ENCODE data around the gene PIK3AP1.

The PIK3AP1 gene

GRCh38 chr10:96596422-96597407 lies 123.6 kb downstream of the PIK3AP1 start:
- Mint-ChIP-seq H3K27me3 (ENCODE audit: low read depth, poor library complexity) (no peaks in the 10 kb centered on the region), H3K4me1 (no peaks in the 10 kb centered on the region), H3K9me3 (no peaks in the 10 kb centered on the region), H3K27ac (no peak overlapping the region), H3K4me3 (no peak overlapping the region), H3K36me3 (ENCODE audit: low read depth) (peaks cover 5% of the 10 kb centered on the region)
- no peak for DNase-seq
- TF ChIP-seq, protein P1, sequence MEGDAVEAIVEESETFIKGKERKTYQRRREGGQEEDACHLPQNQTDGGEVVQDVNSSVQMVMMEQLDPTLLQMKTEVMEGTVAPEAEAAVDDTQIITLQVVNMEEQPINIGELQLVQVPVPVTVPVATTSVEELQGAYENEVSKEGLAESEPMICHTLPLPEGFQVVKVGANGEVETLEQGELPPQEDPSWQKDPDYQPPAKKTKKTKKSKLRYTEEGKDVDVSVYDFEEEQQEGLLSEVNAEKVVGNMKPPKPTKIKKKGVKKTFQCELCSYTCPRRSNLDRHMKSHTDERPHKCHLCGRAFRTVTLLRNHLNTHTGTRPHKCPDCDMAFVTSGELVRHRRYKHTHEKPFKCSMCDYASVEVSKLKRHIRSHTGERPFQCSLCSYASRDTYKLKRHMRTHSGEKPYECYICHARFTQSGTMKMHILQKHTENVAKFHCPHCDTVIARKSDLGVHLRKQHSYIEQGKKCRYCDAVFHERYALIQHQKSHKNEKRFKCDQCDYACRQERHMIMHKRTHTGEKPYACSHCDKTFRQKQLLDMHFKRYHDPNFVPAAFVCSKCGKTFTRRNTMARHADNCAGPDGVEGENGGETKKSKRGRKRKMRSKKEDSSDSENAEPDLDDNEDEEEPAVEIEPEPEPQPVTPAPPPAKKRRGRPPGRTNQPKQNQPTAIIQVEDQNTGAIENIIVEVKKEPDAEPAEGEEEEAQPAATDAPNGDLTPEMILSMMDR (IDR thresholded peaks at IDR 0.05) = no peak

GRCh38 chr10:96595741-96596140 lies 124.6 kb downstream of the PIK3AP1 start:
- no peak overlapping the region for H3K4me3 Mint-ChIP-seq
- H3K9me3 Mint-ChIP-seq = no peaks in the 10 kb centered on the region
- no peaks in the 10 kb centered on the region for H3K27me3 Mint-ChIP-seq (ENCODE audit: low read depth, poor library complexity)
- no peaks in the 10 kb centered on the region for H3K4me1 Mint-ChIP-seq
- no peak for DNase-seq
- H3K36me3 Mint-ChIP-seq (ENCODE audit: low read depth) = peaks cover 5% of the 10 kb centered on the region
- no peak overlapping the region for H3K27ac Mint-ChIP-seq
- TF ChIP-seq, protein P1 (IDR thresholded peaks at IDR 0.05) = no peak

DNA sequence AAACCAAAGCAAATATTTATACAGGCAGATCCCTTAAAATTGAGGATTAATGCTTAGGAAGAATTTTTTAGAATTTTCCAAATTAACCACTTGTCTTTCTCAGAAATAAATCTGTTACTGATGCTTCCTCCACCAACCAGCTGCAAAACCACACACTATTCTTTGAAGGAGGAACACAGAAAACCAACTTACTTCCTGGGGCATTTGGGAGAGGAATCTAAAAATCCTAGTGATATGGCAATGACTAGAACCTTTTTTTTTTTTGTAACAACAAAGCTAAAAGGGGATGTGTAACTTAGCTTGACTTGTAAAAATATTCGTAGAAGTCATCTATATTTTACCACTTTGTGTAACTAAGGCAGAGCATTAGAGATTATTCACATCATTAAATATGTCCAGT lies 128.4 kb downstream of the PIK3AP1 start:
- Mint-ChIP-seq H3K4me1 (no peaks in the 10 kb centered on the region), H3K36me3 (ENCODE audit: low read depth) (peaks cover 5% of the 10 kb centered on the region), H3K27me3 (ENCODE audit: low read depth, poor library complexity) (no peaks in the 10 kb centered on the region), H3K9me3 (no peaks in the 10 kb centered on the region), H3K27ac (no peak overlapping the region), H3K4me3 (no peak overlapping the region)
- no peak for DNase-seq
- TF ChIP-seq, protein P1 (IDR thresholded peaks at IDR 0.05) = no peak

GRCh38 chr10:96588616-96589419 lies 131.5 kb downstream of the PIK3AP1 start:
- TF ChIP-seq, protein P1 (IDR thresholded peaks at IDR 0.05) = no peak
- Mint-ChIP-seq H3K27me3 (ENCODE audit: low read depth, poor library complexity) (no peaks in the 10 kb centered on the region), H3K9me3 (no peaks in the 10 kb centered on the region), H3K27ac (no peak overlapping the region), H3K36me3 (ENCODE audit: low read depth) (peaks cover 5% of the 10 kb centered on the region), H3K4me3 (no peak overlapping the region), H3K4me1 (peaks cover 11% of the 10 kb centered on the region)
- no peak for DNase-seq

GRCh38 chr10:96588060-96588554 lies 132.2 kb downstream of the PIK3AP1 start:
- no peak overlapping the region for H3K4me3 Mint-ChIP-seq

More at GRCh38 chr10:96588060-96588554, 132.2 kb downstream of the PIK3AP1 start:
- DNase-seq = no peak
- Mint-ChIP-seq H3K27me3 (ENCODE audit: low read depth, poor library complexity) (no peaks in the 10 kb centered on the region), H3K4me1 (peaks cover 14% of the 10 kb centered on the region), H3K36me3 (ENCODE audit: low read depth) (peaks cover 5% of the 10 kb centered on the region), H3K27ac (no peak overlapping the region), H3K9me3 (no peaks in the 10 kb centered on the region)
- TF ChIP-seq, protein P1 (IDR thresholded peaks at IDR 0.05) = no peak

All from nephron progenitor cell (in vitro differentiated cells).